T-helper 1 cell (primary cell): Measurements from ENCODE around the gene IFT80.
A peak's percentile ranks its signal among the peaks of the same experiment; 100 is the strongest.
"Not testable (repeated sequence)": the region's sequence is repeated elsewhere in the genome, so short reads cannot be mapped to it uniquely, and the experiment has no call there.

ENCODE experiments used
- DNase-seq, 5 donors: peaks; one replicate each; pipeline ENCODE4 v3.0.0-alpha.2; 2012 to 2020

IFT80 gene

GRCh38 chr3:160362896-160363295, 36.1 kb downstream of the IFT80 start:
- DNase-seq = not testable (repeated sequence)

- DNase-seq = no peak
Observed at GRCh38 chr3:160355826-160356225, 43.2 kb downstream of the IFT80 start.

GRCh38 chr3:160346511-160346910, 52.5 kb downstream of the IFT80 start:
- DNase-seq = no peak

GRCh38 chr3:160343132-160343531, 55.9 kb downstream of the IFT80 start:
- DNase-seq = peak in 1 of 5 donors; percentile 7

- no peak for DNase-seq
Observed at GRCh38 chr3:160340351-160340750, 58.7 kb downstream of the IFT80 start.

- DNase-seq = no peak
Observed at GRCh38 chr3:160331127-160331937, 67.7 kb downstream of the IFT80 start.

GRCh38 chr3:160330690-160331089, 68.3 kb downstream of the IFT80 start:
- no peak for DNase-seq

GRCh38 chr3:160330109-160330508, 68.9 kb downstream of the IFT80 start:
- no peak for DNase-seq

- DNase-seq = not testable (repeated sequence)
Observed at GRCh38 chr3:160326286-160326685, 72.7 kb downstream of the IFT80 start.

GRCh38 chr3:160321821-160322220, 77.2 kb downstream of the IFT80 start:
- DNase-seq = not testable (repeated sequence)

- no peak for DNase-seq
Observed at GRCh38 chr3:160319322-160319721, 79.7 kb downstream of the IFT80 start.

- no peak for DNase-seq
Observed at GRCh38 chr3:160314995-160315394, 84.0 kb downstream of the IFT80 start.

GRCh38 chr3:160312014-160312624, 86.9 kb downstream of the IFT80 start:
- DNase-seq = peak in 1 of 5 donors; percentile 5

GRCh38 chr3:160302806-160303205, 96.2 kb downstream of the IFT80 start:
- no peak for DNase-seq

- DNase-seq = no peak
Observed at GRCh38 chr3:160296591-160296990, 102.4 kb downstream of the IFT80 start.

GRCh38 chr3:160291909-160292299, 107.1 kb downstream of the IFT80 start:
- no peak for DNase-seq

GRCh38 chr3:160291290-160291908, 107.6 kb downstream of the IFT80 start:
- no peak for DNase-seq

GRCh38 chr3:160287666-160288065, 111.4 kb downstream of the IFT80 start:
- no peak for DNase-seq

GRCh38 chr3:160286231-160286630, 112.8 kb downstream of the IFT80 start:
- DNase-seq = no peak

GRCh38 chr3:160280836-160281235, 118.2 kb downstream of the IFT80 start:
- DNase-seq = no peak

- DNase-seq = no peak
Observed at GRCh38 chr3:160279657-160280056, 119.4 kb downstream of the IFT80 start.

- DNase-seq = no peak
Observed at GRCh38 chr3:160278210-160278609, 120.8 kb downstream of the IFT80 start.

- no peak for DNase-seq
Observed at GRCh38 chr3:160265088-160265487, 133.9 kb downstream of the IFT80 start.
